Limb (tissue), 2 donors: ENCODE results near the gene TRIM61.
"Not testable (repeated sequence)": the region's sequence is repeated elsewhere in the genome, so short reads cannot be mapped to it uniquely, and the experiment has no call there.

ENCODE experiments used
- DNase-seq, 2 donors: peaks; one replicate each; pipeline ENCODE4 v3.0.0-alpha.2; 2016; ENCODE audit errors: extremely low spot score in 2 of 2

TRIM61 gene

DNA sequence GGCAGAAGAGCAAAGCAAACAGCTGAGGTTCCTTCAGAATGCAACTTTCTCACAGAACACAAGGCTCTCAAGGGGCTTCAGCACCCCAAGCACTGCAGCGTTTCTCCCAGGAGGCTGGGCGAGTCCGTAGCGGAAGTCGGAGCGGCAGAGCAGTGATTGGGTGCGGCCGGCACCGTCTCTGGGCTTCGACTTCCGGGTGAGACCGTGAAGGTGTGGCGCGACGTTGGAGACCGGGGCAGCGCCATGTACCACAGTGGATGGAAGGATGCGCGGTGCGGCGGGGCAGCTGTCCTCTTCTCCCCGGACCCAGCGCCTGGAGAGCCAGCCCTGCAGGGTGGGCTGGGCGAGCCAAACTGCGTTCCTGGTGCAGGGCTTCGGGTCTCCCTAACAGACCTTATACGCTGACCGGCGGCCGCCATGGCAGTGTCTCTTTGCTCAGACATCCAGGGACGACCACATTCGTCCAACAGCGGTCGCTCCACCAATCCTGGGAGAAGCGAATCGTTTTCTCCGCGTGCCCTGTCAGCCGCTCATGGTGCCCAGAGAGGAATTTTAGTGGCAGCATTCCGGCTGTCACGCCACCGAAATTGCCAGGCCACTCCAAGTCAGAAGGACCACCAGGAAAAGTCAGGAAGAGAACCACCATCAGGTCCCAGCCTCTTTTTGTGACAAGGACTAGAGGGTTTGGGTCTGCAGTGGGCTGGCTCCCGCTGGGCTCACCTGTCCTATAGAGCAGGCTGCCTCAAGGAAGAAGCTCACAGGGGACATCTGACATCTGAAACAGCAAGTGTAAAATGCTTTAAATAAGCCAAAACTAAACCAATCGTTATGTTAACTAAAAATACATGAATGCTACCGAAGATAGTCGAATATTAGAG is 20.5 kb downstream of the TRIM61 start:
- DNase-seq: peak; percentile 65 to 82

GRCh38 chr4:164955107-164955805 is 22.2 kb downstream of the TRIM61 start:
- DNase-seq: no peak

- DNase-seq: no peak
These were observed 24.9 kb downstream of the TRIM61 start for GRCh38 chr4:164952551-164952950.

DNA sequence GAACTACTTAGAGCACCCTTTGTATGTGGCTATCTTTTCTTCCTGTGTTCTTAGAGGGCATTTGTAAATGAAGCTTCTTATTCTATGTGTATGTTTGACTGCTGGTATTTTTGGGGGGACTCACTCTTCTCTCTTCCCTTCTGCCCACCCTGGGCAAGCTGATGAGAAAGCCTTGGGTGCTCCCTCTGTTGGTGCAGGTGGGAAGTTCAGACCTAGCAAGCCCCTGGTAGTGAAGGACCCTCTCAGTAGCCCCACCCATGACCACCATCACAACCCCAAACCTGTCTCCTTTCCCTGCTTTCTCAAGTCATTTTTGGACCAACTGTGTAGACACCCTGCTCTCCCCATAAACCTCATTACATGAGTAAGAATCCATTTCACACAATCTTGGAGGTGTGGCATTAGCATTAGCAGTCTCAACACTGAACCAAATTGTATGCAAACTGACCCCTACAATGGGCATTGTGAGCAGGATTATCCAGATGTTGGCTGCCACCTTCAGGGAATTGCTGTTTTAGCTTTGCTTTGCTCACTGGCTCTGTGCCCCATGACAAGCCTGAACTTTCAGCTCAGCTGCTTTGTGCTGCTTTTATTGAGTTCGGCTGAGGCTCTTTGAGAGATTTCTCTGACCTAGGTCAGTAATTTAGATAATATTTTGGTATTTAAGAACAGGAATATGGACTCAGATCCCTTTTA is 27.9 kb downstream of the TRIM61 start:
- DNase-seq: peak in 1 of 2 donors; percentile 30

- DNase-seq: no peak
These were observed 28.5 kb downstream of the TRIM61 start for GRCh38 chr4:164948975-164949374.

DNA sequence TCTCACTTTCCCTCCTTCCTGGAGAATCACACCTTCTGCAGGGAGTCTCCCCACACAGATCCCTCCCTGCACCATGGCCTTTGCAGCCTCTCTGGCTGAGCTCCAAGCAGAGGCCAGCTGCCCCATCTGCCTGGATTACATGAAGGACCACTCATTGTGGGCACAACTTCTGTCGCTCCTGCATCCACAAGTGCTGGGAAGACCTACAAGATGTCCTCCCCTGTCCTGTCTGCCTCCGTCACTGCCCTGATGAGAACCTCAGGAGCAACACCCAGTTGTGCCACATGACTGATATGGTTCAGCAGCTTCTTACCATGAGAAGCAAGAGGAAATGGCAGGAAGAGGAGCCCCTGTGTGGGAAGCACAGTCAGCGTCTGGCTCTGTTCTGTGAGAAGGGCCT is 29.5 kb downstream of the TRIM61 start:
- not testable (repeated sequence) for DNase-seq

- no peak for DNase-seq
These were observed 30.6 kb downstream of the TRIM61 start for GRCh38 chr4:164946810-164947209.

- DNase-seq: no peak
These were observed 32.3 kb downstream of the TRIM61 start for GRCh38 chr4:164945146-164945545.

GRCh38 chr4:164943192-164943591 is 34.3 kb downstream of the TRIM61 start:
- DNase-seq: no peak

DNA sequence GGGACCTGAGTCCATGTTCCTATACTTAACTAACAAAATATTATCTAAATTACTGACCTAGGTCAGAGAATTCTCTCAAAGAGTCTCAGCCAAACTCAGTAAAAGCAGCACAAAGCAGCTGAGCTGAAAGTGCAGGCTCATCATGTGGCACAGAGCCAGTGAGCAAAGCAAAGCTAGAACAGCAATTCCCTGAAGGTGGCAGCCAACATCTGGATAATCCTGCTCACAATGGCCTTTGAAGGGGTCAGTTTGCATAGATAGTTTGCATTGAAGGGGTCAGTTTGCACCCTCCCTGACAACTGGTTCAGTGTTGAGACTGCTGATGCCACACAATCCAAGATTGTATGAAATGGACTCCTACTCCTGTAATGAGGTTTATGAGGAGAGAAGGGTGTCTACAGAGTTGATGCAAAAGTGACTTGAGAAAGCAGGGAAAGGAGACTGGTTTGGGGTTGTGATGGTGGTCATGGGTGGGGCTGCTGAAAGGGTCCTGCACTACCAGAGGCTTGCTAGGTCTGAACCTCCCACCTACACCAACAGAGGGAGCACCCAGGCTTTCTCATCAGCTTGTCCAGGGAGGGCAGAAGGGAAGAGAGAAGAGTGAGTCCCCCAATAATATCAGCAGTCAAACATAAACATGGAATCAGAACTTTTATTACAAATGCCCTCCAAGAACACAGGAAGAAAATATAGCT is 39.7 kb downstream of the TRIM61 start:
- peak; percentile 45 for DNase-seq

DNA sequence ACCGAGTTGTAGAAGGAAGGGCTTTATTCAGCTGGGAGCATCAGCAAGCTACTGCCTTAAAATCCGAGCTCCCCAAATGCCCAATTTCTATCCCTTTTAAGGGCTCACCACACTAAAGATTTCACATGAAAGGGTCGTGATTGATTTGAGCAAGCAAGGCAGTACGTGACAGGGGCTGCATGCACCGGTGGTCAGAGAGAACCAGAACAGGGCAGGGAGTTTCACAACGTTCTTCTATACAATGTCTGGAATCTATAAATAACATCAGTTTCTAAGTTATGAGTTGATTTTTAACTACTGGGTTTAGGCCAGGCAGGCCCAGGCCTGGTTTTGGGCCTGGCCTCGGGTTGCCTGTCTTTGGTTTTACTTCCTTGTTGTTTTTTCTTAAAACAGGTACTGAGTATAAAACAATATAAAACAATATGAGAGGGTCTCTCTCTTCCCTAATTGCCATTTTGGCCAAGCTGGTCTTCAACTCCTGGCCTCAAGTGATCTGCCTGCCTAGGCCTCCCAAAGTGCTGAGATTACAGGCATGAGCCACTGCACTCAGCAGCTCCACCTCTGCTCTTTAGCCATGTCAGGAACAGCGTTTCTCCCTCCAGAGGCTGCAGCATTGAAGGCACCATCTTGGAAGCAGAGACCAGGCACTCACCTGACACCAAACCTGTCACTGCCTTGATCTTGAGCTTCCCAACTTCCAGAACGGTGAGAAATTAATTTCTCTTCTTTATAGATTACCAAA is 41.4 kb downstream of the TRIM61 start:
- DNase-seq: not testable (repeated sequence)

- DNase-seq: no peak
These were observed 42.1 kb downstream of the TRIM61 start for GRCh38 chr4:164935363-164935762.

- DNase-seq: no peak
These were observed 44.2 kb downstream of the TRIM61 start for GRCh38 chr4:164933244-164933643.

- DNase-seq: no peak
These were observed 45.7 kb downstream of the TRIM61 start for GRCh38 chr4:164931551-164932324.

DNA sequence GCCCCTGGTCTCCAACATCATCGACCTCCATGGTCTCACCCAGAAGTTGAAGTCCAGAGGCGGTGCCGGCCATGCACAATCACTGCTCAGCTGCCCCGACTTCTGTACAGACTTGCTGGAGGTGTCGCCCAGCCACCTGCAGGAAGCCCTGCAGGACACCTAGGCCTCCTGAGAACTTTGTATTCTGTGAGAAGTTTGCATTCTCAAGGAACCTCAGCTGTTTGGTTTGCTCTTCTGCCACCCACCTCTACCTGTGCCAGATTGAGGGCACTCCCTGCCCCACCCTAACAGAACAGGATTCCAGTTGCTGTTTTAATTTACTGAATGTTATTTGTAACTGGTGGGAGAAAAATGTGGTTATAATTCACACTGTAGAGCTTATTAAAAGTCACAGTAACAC is 46.8 kb downstream of the TRIM61 start:
- no peak for DNase-seq

GRCh38 chr4:164927101-164927500 is 50.4 kb downstream of the TRIM61 start:
- not testable (repeated sequence) for DNase-seq

DNA sequence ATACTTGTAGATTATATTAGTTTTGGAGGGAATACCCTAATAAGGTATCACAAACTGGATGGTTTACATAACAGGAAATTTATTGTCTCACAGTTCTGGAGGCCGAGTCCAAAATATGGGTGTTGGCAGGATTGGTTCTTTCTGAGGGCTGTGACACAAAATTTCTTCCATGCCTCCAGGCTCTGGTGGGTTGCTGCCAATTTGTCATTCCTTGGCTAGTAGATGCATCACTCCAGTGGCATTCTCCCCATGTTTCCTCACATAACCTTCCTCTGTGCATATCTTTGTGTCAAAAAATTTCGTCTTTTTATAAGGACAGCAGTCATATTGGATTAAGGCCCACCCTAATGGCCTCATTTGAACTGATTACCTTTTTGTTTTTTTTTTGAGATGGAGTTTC is 51.2 kb downstream of the TRIM61 start:
- DNase-seq: no peak

GRCh38 chr4:164924670-164925238 is 52.7 kb downstream of the TRIM61 start:
- no peak for DNase-seq

GRCh38 chr4:164918956-164919355 is 58.5 kb downstream of the TRIM61 start:
- DNase-seq: no peak
